Fibroblast of skin of right biceps (primary cell): ENCODE results near the gene CFD.
"Not testable (repeated sequence)": the region's sequence is repeated elsewhere in the genome, so short reads cannot be mapped to it uniquely, and the experiment has no call there.

Experiments used
- DNase-seq: peaks from one replicate; pipeline ENCODE4 v3.0.0-alpha.2; 2013

The CFD gene

DNA sequence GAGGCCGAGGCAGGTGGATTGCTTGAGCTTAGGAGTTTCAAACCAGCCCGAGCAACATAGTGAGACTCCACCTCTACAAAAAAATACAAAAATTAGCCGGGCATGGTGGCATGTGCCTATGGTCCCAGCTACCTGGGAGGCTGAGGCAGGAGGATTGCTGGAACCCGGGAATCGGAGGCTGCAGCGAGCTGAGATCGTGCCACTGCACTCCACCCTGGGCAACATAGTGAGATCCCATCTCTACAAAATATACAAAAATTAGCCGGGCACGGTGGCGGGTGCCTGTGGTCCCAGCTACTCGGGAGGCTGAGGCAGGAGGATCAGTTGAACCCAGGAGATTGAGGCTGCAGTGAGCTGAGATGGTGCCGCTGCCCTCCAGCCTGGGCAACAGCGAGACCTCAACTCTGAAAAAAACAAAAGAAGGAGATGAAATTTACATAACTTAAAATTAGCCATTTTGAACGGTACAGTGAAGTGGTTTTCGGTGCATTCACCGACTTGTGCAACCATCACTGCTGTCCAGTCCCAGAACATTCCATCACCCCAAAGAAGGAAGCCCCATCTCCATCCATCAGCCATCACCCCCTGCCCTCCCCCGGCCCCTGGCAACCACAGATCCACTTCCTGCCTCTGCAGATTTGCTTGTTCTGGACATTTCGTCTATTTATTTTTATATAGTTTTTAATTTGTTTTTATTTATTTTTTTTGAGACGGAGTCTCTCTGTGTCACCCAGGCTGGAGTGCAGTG lies 33.4 kb upstream of the CFD start:
- DNase-seq, result no peak

DNA sequence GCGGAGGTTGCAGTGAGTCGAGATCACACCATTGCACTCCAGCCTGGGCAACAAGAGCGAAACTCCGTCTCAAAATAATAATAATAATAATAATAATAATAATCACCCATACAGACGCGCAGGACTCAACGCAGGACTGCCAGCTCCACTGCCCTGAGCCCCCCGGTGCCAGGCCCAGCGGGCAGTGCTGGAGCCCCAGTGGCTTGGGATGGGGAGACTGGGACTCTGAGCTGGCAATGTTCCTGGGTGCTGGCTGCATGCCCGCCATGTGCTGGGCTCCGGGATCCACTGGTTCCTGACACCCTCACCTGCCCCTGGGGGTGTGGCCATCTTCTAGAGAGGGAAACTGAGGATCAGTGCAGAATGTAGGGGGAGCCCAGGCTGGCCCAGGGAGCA lies 32.2 kb upstream of the CFD start:
- no peak for DNase-seq

DNA sequence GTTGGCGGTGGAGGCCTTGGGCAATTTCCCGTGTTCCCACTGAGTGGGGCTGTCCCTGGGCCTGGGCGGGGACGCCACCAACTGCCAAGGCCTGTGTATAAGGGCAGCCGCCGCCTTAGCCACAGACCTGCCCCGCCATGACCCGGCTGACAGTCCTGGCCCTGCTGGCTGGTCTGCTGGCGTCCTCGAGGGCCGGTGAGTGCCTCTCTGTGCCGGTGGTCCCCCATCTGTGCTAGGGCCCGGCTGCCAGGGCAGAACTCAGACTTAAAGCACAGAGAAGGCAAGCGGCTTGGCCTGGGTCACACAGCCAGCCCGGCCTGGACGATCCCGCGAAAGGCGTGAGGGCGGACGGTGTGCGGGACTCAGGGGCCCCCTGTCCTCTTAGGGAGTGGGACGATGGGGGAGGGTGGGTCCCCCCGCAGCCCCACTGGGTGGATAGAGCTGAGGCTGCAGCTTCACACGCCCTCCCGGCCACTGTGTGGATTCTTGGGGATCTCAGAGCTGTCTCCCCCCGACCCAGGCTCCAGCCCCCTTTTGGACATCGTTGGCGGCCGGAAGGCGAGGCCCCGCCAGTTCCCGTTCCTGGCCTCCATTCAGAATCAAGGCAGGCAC lies 31.6 kb upstream of the CFD start, which contains the start of gene AZU1:
Gene AZU1, plus strand, starts transcription at position 128 of the 612 bp plus-strand sequence. Its CDS starts 10 bp downstream, at position 138.
- DNase-seq, result no peak

DNA sequence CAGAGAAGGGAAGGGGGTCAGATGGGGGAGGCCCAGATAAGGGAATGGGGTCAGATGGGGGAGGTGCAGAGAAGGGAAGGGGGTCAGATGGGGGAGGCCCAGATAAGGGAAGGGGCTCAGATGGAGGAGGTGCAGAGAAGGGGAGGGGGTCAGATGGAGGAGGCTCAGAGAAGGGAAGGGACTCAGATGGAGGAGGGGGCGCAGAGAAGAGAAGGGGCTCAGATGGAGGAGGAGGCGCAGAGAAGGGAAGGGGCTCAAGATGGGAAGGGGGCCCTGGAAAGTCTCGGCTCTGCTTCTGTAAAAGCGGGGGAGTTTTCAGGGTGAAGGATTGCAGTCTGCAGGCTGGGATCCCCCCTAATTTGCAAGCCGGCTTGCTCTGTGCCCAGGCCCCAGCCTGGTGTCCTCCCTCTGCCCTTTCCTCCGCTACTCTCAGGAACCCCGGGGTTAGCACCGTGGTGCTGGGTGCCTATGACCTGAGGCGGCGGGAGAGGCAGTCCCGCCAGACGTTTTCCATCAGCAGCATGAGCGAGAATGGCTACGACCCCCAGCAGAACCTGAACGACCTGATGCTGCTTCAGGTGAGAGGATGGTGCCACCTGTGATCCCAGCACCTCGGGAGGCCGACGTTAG lies 30.2 kb upstream of the CFD start:
- no peak for DNase-seq

DNA sequence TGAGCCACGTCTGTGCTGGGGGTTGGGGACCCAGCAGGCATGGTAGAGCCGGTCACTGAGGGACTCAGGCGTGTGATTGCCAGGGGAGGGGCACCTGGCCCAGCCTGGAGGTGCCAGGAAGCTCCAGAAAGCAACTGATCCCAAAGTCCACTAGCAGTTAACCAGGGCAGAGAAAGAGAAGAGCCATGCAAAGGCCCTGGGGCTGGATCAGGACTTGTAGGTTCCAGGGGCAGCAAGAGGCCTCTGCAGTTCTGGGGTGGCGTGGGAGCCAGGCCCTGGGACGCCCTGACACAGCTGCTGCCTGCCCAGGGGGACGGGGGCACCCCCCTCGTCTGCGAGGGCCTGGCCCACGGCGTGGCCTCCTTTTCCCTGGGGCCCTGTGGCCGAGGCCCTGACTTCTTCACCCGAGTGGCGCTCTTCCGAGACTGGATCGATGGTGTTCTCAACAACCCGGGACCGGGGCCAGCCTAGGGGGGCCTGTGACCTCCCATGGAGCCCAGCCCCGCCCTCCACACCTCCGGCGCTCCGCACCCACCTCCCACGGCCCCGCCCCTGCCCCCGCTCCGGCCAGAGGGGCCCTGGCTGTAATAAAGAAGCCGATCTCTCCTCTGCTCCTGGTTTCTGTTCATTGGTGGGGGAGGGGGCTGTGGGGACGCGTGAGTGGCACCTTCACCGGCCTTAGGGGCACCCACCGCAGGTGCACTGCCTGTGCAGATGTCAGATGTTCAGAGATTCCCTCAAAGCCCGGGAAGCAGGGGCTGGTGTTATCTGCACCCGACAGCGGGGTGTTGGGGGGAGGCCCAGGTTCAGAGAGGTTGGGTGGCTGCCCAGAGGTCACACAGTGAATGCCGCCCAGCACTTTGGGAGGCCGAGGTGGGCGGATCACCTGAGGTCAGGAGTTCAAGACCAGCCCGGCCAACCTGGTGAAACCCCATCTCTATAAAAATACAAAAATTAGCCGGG lies 27.8 kb upstream of the CFD start:
- DNase-seq, result no peak

DNA sequence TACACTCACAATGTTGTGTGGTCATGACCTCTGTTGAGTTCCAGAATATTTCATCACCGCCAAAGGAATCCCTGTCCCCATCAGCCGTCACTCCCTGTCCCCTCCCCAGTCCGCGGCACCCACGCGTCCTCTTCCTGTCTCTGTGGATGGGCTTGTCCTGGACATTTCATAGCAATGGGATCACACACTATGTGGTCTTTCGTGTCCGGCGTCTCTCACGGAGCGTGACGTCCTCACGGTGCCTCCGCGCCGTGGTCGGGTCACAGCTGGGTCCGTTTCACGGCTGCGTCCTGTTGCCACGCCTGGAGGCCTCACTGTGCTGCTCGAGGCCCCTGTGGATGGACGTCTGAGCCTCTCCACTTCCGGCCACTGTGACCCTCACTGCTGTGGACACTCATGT lies 25.2 kb upstream of the CFD start:
- DNase-seq, result no peak

DNA sequence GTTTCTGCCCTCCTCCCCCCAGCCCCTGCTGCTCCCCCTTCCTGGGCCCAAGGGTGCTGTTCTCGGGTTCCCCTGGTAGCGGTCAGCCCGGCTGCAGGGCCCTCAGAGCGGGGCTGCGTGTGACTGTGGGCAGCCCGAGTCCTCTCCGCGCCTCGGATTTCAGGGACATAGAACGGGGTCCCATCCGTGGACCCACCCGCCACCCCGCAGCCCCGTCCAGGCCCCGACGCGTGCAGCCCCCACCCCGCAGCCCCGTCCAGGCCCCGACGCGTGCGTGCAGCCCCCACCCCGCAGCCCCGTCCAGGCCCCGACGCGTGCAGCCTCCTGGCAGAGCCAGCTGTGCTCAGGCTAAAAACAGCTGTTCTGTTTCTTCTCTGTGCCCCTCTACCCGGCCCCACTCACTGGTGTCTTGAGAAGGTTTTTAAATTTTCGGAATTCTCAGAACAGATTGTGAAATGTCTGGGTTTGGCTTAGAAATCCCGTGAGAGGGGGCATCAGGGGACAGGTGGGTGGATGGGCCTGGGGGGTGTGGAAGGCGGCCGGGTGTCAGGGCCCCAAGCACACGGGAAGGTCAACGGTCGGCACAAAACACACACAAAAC lies 24.2 kb upstream of the CFD start:
- DNase-seq, result no peak

DNA sequence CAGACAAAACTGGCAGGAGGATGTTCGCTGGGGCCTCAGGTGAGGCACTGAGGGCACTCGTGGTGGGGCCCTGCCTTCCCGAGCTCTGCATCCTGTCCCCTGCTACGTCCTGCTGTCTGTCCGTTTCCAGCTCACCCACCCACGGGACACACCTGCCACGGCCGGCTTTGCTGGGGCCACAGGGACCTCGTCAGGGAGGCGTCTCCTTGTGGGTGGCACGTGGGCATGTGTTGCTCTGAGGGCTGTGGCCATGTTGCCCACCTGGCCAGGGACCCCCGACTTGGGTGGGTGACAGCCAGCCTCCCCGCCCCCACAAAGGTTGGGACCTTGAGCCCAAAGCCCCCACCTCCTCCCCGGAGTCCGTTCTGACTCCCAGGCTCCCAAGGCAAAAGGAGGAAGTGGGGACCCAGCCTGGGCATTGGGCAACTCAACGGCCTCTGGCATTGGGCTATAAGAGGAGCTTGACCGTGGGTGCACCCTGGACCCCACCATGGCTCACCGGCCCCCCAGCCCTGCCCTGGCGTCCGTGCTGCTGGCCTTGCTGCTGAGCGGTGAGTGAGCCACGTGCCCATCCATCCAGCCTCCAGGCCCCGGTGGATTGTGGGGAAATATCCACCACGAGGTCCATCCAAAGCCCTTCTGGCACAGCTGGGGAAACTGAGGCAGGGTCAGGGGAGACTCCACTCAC lies 18.8 kb upstream of the CFD start, which contains the start of gene PRTN3:
Gene PRTN3, plus strand, starts transcription at position 481 of the 688 bp plus-strand sequence. Its CDS starts 10 bp downstream, at position 491.
- no peak for DNase-seq

DNA sequence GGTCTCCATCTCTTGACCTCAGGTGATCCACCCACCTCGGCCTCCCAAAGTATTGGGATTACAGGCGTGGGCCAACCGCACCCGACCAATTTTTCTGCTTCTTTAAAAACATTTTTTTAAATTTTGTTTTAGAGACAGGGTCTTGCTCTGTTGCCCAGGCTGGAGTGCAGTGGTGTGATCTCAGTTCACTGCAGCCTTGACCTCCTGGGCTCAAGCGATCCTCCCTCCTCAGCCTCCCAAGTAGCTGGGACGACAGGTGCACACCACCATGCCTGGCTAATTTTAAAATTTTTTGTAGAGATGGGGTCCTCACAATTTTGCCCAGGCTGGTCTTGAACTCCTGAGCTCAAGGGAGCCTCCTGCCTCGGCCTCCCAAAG lies 16.7 kb upstream of the CFD start:
- DNase-seq, result not testable (repeated sequence)

DNA sequence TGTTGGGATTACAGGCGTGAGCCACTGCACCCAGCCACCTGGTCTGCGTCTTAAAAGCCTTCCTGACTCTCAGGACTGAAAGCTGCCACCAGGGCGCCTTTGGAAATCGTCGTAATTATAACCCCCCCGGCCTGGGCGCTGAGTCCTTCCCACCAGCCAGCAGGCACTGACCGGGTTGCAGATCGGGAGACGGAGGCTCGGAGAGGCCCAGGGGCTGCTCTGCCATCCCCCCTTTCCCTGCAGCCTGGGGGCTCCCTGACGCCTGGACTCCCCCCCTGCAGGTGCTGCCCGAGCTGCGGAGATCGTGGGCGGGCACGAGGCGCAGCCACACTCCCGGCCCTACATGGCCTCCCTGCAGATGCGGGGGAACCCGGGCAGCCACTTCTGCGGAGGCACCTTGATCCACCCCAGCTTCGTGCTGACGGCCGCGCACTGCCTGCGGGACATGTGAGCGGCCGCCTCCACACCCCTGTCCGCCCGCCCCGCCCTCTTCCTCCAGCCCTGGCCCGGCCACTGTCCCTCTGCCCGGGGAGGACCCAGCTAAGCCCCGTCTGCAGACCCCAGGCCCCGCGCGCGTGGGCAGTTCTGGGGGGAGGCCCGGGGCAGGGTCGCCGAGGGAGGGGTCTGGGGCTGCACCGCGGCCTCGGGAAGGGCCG lies 16.2 kb upstream of the CFD start:
- no peak for DNase-seq

DNA sequence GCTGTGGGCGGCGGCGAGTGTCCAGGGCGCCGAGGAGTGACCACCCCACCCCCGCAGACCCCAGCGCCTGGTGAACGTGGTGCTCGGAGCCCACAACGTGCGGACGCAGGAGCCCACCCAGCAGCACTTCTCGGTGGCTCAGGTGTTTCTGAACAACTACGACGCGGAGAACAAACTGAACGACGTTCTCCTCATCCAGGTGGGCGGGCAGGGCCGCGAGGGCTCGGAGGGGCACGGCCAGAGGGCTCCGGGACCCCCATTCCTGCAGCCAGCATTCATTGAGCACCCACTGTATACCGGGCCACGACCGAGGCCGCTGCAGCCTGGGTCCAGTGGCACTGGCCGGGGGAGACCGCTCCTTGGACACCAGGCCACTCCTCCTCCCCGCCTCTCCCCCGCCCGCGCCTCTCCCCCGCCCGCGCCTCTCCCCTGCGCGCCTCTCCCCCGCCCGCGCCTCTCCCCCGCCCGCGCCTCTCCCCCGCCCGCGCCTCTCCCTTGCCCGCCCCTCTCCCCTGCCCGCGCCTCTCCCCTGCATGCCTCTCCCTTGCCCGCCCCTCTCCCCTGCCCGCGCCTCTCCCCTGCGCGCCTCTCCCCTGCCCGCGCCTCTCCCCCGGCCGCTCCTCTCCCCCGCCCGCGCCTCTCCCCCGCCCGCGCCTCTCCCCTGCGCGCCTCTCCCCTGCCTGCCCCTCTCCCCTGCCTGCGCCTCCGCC lies 15.5 kb upstream of the CFD start:
- no peak for DNase-seq

DNA sequence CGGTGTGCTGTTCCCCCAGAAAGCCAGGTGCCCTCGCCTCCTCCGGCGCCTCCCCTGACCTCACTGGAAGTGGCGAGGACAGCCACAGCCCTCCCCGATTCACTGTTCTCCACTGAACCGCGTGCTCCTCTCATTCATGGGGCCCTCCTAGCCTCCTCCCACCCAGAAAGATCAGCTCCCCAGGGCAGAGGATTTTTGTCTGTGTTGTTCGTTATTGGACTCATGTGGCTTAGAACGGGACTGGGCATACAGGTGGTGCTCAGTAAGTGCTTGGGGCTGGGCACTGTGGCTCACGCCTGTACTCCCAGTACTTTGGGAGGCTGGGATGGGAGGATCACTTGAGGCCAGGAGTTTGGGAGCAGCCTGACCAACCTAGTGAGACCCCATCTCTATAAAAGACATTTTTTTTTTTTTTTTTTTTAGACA lies 14.9 kb upstream of the CFD start:
- DNase-seq, result no peak

DNA sequence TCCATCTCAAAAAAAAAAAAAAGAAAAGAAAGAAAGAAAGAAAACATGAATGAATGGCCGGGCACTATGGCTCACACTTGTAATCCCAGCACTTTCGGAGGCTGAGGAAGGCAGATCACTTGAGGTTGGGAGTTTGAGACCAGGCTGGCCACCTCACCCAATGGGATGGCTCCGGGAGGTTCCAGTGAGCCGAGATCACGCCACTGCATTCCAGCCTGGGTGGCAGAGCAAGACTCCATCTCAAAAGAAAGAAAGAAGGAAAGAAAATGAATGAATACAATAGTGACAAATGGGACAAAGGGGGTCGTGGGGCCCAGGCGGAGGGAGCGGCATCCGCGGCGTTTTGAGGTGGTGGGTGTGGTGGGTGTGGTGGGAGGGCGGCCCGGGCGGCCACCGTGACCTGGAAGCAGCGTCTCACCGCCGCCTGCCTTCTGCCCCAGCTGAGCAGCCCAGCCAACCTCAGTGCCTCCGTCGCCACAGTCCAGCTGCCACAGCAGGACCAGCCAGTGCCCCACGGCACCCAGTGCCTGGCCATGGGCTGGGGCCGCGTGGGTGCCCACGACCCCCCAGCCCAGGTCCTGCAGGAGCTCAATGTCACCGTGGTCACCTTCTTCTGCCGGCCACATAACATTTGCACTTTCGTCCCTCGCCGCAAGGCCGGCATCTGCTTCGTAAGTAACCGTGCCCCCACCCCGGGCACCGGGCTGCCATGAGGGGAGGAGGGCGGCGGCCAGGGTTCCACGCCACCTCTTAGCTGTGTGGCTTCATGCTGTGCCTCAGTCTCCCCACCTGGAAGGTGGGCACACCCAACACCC lies 13.6 kb upstream of the CFD start:
- DNase-seq, result no peak

DNA sequence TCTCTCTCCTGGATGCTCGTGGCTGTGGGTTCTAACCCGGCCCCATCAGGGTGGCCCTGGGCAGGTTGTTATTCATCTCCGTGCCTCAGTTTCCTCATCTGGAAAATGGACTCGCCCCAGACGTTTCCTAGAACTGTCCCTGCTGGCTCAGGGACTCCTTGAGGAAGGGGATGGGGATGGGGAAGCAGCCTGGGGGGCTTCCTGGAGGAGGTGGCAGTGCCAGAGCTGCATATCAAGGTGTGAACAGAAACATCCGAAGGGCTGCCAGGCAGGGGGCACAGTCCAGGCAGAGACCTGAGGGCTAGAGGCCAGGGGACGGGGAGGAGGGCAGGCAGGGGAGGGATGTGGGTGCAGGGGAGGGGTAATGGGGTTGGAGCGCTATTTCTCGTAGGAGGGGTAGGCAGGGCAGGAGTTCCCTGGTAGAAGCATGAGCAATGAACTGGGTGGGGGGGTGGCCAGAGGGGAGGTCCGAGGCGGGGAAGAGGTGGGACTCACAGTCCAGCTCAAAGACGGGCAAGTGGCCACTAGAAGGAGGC lies 11.0 kb upstream of the CFD start:
- no peak for DNase-seq

DNA sequence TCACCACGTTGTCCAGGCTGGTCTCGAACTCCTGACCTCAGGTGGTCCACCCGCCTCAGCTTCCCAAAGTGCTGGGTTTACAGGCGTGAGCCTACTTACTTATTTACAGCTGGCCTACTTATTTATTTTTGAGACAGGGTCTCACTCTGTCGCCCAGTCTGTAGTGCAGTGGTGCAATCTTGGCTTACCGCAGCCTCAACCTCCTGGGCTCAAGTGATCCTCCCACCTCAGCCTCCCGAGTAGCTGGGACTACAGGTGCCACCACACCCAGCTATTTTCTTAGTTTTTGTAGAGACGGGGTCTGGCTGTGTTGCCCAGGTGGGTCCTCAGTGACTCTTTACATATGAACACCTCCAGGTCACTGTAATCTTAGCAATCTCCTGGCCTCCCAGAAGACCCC lies 10.3 kb upstream of the CFD start:
- not testable (repeated sequence) for DNase-seq

DNA sequence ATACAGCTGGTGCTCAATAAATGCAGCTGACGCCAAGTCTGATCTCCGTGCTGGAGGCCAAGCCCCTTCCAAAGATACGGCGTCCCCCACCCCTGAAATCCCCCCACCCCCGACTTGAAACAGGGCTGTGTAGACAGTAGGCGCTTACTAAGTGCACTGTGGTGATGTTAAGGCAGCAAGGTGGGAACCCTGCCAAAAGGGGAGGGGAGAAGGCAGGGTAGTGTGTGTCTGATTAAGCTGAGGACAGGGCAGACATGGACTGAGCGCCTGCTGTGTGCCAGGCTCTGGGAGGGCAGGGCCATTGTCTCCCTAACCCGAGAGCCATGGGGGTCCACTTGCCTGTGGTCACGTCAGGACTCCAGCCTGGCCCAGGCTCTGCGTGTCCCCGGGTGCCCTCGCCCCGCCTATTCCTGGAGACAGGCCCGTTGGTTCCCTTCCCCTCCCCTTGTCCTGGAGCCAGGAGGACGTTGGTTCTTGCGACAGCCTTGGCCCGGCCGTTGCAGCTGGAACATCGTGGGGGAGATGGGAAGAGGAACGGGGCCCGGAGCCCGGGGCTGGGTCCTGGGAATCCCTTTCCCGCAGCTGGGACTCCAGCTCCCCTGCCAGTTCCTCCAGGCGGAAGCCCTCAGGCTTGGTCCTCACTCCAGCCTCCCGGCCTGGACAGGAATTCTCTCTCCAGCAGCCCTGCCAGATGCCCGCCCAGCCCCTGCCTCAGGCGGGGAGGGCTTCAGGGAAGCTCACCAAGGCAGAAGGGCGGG lies 9.1 kb upstream of the CFD start:
- peak; percentile 74 for DNase-seq

DNA sequence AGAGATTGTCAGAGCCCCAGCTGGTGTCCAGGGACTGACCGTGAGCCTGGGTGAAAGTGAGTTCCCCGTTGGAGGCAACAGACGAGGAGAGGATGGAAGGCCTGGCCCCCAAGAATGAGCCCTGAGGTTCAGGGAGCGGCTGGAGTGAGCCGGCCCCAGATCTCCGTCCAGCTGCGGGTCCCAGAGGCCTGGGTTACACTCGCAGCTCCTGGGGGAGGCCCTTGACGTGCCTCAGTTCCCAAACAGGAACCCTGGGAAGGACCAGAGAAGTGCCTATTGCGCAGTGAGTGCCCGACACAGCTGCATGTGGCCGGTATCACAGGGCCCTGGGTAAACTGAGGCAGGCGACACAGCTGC lies 8.5 kb upstream of the CFD start:
- DNase-seq, result no peak

DNA sequence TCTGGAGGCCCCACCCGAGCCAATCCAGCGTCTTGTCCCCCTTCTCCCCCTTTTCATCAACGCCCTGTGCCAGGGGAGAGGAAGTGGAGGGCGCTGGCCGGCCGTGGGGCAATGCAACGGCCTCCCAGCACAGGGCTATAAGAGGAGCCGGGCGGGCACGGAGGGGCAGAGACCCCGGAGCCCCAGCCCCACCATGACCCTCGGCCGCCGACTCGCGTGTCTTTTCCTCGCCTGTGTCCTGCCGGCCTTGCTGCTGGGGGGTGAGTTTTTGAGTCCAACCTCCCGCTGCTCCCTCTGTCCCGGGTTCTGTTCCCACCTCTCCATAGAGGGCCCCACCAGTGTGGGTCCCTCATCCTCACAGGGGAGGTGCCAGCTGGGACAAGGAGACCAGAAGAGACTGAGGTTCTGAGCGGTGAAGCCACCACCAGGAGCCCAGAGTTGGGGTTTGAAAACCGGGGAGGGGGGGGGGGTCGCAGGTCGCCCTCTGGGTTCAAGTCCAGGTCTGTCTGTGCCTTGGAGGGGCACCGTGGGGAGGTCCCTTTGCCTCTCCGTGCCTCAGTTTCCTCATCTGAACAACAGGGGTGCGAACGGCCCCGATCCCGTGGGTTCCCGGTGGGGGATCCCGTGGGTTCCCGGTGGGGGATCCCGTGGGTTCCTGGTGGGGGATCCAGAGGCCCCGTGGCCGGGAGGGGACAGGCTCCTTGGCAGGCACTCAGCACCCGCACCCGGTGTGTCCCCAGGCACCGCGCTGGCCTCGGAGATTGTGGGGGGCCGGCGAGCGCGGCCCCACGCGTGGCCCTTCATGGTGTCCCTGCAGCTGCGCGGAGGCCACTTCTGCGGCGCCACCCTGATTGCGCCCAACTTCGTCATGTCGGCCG lies 7.1 kb upstream of the CFD start, which contains the start of gene ELANE:
Gene ELANE, plus strand, starts transcription at position 168 of the 878 bp plus-strand sequence. Its CDS starts 26 bp downstream, at position 194.
- no peak for DNase-seq
